ENCODE results near the gene SND1. TPM values are rescaled to one million over a fixed set of nuclear protein-coding genes. Genes with fewer than 3 reads are reported as not detected.

Gene SND1
- total and polyA plus RNA-seq, 10 of the 15 experiments (the other 5 are each of a cell fraction or from before 2014, with no cell fraction given) = 52.4 to 270 (median 146) TPM

- no TSS peak for BruUV-seq (replicated peaks)
- no peaks in the 10 kb centered on the region for H3K27me3 ChIP-seq (replicated peaks in 1 of 2; ENCODE audit: control insufficient read depth in 2 of 2, insufficient read depth in 2 of 2, low read length in 1 of 2)
- in situ Hi-C loops (cut with MboI) (no loop called here), intact Hi-C loops (cut with micrococcal nuclease; ENCODE audit: unreplicated experiment) (no loop called here)
- ChIA-PET CTCF (no interaction called here), POLR2A (no interaction called here), SMC1A (ENCODE audit: uncharacterized antibody, unreplicated experiment) (no interaction called here), RAD21 (ENCODE audit: unreplicated experiment) (no interaction called here)
- no peak overlapping the region for H3K9ac ChIP-seq (ENCODE audit: control insufficient read depth, insufficient read depth, low read length)
- H3K4me1 ChIP-seq (ENCODE audit: control insufficient read depth, insufficient read depth, low read length) = no peaks in the 10 kb centered on the region
- H3K27ac ChIP-seq (ENCODE audit: control insufficient read depth, insufficient read depth) = no peak overlapping the region
- no peaks in the 10 kb centered on the region for H3K36me3 ChIP-seq (ENCODE audit: control insufficient read depth in 2 of 2, insufficient read depth in 2 of 2, low read length in 1 of 2)
- FAIRE-seq (no peak), DNase-seq (ENCODE audit: low read depth, low spot score) (no peak), ATAC-seq (no peak)
- H2AFZ ChIP-seq (ENCODE audit: control insufficient read depth, low read depth, low read length) = no peak overlapping the region
- WGBS (ENCODE audit: insufficient coverage, insufficient replicate concordance, low lambda C conversion rate, missing lambda C conversion rate) = 64% methylated on average over 5 of the region's 6 CpGs
- H3K4me3 ChIP-seq = no peak overlapping the region
- no peaks in the 10 kb centered on the region for H4K20me1 ChIP-seq (ENCODE audit: control insufficient read depth, insufficient read depth)
- TF ChIP-seq PAX5 (IDR thresholded peaks at IDR 0.05; ENCODE audit: borderline replicate concordance, low read depth, low read length) (no peak), FOXM1 (IDR thresholded peaks at IDR 0.05; ENCODE audit: low read depth, low read length) (no peak), NFXL1 (IDR thresholded peaks at IDR 0.05; ENCODE audit: borderline replicate concordance) (no peak)
- no peaks in the 10 kb centered on the region for H3K79me2 ChIP-seq (ENCODE audit: control insufficient read depth, insufficient read depth, low read length)
- no peak overlapping the region for H3K4me2 ChIP-seq (ENCODE audit: control insufficient read depth, insufficient read depth)
- H3K9me3 ChIP-seq (replicated peaks; ENCODE audit: control insufficient read depth, insufficient read depth, low read length) = no peaks in the 10 kb centered on the region; the same call in 2 of the 3 replicates
Measured at GRCh38 chr7:127609297-127609696, 42.7 kb upstream of the SND1 start.

GRCh38 chr7:127612263-127612662 lies 39.7 kb upstream of the SND1 start:
- TF ChIP-seq BCLAF1 (IDR thresholded peaks at IDR 0.05) = no peak
- no peak overlapping the region for H2AFZ ChIP-seq (ENCODE audit: control insufficient read depth, low read depth, low read length)
- POLR2A ChIA-PET = no interaction called here
- RAD21 ChIA-PET (ENCODE audit: unreplicated experiment) = no interaction called here
- CTCF ChIA-PET = no interaction called here
- H3K36me3 ChIP-seq (ENCODE audit: control insufficient read depth in 2 of 2, insufficient read depth in 2 of 2, low read length in 1 of 2) = no peaks in the 10 kb centered on the region
- in situ Hi-C loops (cut with MboI) (no loop called here), intact Hi-C loops (cut with micrococcal nuclease; ENCODE audit: unreplicated experiment) (no loop called here)
- H3K9me3 ChIP-seq (replicated peaks; ENCODE audit: control insufficient read depth, insufficient read depth, low read length) = no peaks in the 10 kb centered on the region; the same call in 2 of the 3 replicates
- no peaks in the 10 kb centered on the region; a peak in 1 of 4 replicates for H3K27me3 ChIP-seq (replicated peaks in 1 of 2; ENCODE audit: control insufficient read depth in 2 of 2, insufficient read depth in 2 of 2, low read length in 1 of 2)
- no peak overlapping the region for H3K4me3 ChIP-seq
- ATAC-seq = no peak
- no peak overlapping the region for H3K27ac ChIP-seq (ENCODE audit: control insufficient read depth, insufficient read depth)
- H3K4me2 ChIP-seq (ENCODE audit: control insufficient read depth, insufficient read depth) = no peak overlapping the region
- SMC1A ChIA-PET (ENCODE audit: uncharacterized antibody, unreplicated experiment) = no interaction called here
- H3K9ac ChIP-seq (ENCODE audit: control insufficient read depth, insufficient read depth, low read length) = no peak overlapping the region
- H3K79me2 ChIP-seq (ENCODE audit: control insufficient read depth, insufficient read depth, low read length) = no peaks in the 10 kb centered on the region
- 20% methylated on average over 1 of the region's 1 CpG for WGBS (ENCODE audit: insufficient coverage, insufficient replicate concordance, low lambda C conversion rate, missing lambda C conversion rate)
- no TSS peak for BruUV-seq (replicated peaks)
- no peaks in the 10 kb centered on the region for H3K4me1 ChIP-seq (ENCODE audit: control insufficient read depth, insufficient read depth, low read length)
- no peak for FAIRE-seq
- H4K20me1 ChIP-seq (ENCODE audit: control insufficient read depth, insufficient read depth) = no peaks in the 10 kb centered on the region
- DNase-seq (ENCODE audit: low read depth, low spot score) = no peak

Measured in GM12878 (cell line).